Activated CD8-positive, alpha-beta memory T cell treated with anti-CD3 and anti-CD28 coated beads for 48 hours (primary cell): ENCODE data around the gene RBFOX2.
"Not testable (repeated sequence)": the region's sequence is repeated elsewhere in the genome, so short reads cannot be mapped to it uniquely, and the experiment has no call there.

Experiments
- DNase-seq, 3 experiments: peaks; one replicate each; pipeline ENCODE4 v3.0.0-alpha.2; 2020; ENCODE audit warnings: low read depth in 2 of 3, low spot score in 2 of 3

RBFOX2 gene

DNA sequence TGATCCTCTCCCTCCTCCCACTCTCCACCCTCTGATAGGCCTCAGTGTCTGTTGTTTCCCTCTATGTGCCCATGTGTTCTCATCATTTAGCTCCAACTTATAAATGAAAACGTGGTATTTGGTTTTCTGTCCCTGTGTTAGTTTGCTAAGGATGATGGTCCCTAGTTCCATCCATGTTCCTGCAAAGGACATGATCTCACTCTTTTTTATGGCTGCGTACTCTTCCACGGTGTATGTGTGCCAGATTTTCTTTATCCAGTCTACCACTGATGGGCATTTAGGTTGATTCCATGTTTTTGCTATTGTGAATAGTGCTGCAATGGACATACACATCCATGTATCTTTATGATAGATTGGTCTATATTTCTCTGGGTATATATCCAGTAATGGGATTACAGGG lies 15.9 kb upstream of the RBFOX2 start:
- DNase-seq, result not testable (repeated sequence)

DNA sequence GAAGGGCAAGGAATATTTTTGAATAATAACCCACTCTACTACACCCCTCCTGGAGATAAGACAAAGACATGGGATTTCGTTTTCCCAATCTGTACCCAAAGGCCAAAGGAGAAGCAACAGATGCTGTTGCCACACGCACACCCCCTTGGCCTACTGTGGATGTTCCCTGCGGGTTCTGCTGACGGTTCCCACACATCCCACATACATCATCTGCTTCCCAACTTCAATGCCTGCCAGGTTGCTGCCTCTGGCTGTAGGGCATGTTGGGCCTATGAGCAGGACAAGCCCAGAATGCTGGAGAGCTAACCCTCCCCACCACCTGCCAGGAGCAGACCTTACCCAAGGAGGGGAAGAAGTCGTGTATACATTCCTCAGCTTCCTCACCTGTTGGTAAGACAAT lies 13.6 kb upstream of the RBFOX2 start:
- DNase-seq, result no peak

DNA sequence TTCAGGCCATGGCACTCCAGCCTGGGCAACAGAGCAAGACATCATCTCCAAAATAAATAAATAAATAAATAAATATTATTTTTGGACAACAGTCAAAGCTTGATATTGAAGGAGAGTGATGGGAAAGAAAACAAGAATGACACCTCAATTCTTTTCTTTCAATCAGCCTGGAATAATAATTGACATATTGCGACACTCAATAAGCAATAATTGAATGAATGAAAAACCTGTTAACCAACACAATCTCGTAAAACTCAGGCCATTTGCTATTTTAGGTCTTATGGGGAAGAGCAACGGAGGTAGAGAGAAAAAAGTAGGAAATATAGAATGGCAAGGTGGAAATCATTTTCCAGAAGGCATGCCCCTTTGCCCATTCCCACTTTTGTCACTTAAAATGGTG lies 10.5 kb upstream of the RBFOX2 start:
- DNase-seq, result no peak

DNA sequence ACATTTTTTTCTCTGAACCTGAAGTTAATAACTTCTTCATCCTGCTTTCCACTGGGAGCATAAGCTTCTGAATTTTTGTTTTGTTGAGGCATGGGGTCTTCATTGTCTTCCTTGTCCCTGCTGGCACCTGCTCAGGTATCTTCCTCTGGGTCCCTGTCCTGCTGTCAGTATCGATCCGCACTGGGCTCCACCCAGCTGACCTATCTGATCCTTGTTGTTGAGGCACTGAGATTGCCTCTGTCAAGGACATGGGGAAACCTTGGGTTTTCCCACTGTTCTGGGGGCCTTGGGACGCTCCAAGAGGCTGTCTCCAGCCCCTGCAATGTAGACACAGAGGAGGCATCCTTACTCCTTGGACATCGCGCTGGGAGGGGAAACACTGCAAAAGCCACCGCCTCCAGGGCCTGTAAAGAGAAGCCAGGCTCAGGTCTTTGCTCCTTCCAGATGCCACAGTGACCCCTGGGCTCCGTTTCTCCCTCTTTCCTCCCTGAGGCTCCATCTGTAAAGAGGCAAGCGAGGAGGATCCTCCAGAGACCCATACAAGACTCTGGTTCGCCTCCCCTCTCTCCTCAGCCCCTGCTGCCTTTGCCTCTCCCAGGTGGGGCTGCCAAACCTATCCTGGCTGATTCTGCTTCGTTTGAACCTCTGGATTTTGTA lies 8.6 kb upstream of the RBFOX2 start:
- no peak for DNase-seq

DNA sequence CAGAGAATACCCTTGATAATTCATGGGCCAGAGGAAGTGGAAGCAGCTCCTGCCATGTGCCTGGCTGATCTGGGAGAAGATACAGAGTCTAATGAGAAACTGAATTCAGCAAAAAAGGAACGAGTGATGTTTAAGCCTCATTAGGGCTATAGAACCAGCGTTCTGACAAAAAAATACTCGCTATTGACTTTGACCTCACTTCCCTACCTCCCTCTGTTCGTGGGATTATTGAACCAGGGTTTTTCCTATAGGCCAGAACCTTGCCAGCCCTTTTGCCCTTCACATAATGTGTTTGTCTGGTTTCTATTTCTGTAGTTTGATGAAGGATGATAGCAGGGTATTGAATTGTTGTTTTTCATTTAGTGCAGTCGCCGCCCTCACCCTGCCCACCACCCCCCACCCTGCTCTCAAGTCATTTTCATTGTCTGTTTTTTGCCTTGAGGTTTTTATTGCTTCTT lies 7.6 kb upstream of the RBFOX2 start:
- DNase-seq, result no peak

DNA sequence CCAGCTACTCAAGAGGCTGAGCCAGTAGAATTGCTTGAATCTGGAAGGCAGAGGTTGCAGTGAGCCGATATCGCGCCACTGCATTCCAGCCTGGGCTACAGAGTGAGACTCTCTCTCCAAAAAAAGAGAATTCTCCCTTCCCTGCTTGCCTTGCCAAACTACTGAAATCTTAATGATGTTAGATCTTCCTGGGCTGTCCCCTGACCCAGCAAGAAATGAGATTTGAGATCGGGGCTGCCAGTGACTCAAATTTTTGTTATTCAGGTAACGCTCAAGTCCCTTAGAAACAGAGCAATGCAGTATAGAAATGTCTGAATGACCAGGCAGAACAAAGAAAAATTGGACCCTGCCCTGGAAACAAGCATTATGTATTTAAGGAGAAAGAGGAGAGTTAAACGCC lies 4.0 kb upstream of the RBFOX2 start:
- DNase-seq, result no peak

DNA sequence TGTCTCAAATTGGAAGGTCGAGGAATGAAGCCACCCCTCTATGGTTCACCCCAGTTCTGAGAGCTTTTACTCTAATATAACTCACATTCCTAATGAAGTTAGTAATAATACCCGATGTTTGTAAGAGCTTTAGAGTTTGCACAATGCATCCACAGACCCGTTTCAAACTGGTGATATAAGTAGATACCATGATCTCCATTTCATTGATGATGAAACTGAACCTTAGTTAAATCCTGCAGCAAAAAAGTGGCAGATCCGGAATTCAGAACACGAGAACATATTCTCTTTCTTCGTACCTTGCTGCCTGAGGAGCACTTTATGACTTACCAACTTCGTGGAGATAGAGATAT lies 757 bp upstream of the RBFOX2 start:
- no peak for DNase-seq

DNA sequence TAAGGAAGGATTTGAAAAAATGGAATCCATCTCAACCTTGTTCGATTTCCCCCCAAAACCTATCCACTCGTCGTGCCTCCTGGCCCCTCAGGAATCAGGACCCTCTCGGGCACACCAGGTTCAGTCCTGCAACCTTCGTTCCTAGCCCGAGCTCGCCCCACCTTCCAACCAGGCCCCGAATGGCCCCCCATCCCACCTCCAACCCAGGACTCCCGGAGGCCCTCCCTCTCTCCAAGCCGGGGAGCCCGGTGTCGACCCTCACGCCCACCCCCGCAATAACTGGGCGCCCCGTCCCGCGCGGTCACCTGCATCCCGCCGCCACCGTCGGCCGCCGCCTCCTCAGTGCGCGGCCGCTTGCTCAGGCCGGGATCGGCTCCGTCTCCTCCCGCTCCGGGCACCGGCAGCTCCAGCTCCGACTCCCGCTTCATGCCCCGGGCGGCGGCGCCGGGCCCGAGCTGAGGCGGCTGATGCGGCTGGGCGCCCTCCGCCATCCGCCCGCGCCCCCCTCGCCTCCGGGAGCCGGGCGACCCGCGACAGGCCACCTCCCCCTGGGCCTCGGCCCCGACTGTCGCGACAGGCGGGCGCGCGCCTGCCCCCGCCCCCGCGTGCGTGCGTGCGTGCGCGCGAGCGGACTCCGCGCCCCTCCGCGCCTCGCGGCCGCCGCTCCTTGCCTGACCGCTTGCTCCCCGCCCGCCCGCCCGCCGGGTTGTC lies 534 bp downstream of the RBFOX2 start:
- peak in 1 of 3 experiments; percentile 14 for DNase-seq

DNA sequence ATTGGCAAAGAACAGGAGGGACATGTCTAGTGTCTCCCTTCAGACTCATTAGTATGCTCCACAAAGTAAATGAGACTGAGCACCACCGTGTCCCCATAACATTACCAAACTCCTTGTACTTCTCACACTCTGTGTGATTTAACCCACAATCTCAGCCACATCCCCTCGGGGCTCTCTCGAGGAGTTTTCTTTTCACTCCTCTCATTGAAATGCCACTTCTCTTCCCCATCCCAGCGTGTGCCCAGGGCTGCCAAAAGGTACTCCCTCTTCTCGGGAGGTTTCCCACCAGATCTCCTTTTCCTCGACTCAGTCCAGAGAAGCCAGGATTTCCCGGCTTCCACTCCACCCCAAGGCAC lies 1.1 kb downstream of the RBFOX2 start:
- no peak for DNase-seq

DNA sequence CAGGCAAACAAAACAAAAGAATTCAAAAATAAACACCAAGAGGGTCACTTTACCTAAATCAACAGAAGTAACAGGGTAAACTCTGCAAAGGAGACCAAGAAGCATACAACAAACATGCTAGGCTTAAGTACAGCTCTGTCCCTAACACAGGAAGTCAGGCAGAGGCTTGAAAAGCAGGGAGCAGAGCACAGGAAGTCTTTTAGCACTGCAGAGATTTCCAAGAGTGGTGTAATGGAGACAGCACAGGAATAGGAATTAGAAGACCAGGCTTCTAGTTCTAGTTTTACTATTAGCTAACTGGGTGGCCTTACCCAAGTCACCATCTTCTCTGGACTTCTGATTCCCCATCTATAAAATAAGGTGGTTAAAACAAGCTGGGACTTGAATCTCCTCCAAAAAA lies 1.9 kb downstream of the RBFOX2 start:
- DNase-seq, result no peak

DNA sequence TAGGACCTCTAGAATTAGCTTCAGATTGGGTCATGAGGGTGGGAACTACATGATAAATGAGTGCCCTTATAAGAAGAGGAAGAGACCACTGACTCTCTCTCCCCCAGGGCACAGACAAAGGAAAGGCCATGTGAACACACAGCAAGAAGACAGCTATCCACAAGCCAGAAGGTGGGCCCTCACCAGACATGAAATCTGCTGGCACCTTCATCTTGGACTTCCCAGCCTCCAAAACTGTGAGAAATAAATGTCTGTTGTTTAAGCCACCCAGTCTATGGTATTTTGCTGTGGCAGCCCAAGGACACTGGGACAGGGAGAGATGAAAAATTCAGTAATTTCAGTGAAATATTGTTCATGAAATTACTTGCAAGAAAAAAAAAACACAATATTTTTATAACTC lies 5.9 kb downstream of the RBFOX2 start:
- no peak for DNase-seq

DNA sequence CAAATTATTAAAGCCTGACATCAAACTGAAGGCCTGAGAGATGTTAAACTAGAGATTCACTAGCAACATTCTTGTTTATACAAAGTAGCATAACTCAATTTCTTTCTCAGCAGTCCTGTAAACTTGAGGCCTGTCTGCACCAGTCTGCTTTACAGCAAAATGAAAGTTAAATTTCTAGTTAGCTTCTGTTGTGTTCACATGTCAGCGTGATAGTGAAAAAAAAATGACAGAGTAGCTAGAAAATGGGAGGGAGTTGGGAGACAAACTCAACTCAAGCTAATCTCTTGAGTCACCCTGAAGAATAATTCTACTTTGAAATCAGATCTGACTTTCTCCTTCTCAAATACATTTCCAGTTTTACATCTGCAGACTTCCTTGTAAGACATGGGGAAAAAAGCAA lies 6.5 kb downstream of the RBFOX2 start:
- no peak for DNase-seq

DNA sequence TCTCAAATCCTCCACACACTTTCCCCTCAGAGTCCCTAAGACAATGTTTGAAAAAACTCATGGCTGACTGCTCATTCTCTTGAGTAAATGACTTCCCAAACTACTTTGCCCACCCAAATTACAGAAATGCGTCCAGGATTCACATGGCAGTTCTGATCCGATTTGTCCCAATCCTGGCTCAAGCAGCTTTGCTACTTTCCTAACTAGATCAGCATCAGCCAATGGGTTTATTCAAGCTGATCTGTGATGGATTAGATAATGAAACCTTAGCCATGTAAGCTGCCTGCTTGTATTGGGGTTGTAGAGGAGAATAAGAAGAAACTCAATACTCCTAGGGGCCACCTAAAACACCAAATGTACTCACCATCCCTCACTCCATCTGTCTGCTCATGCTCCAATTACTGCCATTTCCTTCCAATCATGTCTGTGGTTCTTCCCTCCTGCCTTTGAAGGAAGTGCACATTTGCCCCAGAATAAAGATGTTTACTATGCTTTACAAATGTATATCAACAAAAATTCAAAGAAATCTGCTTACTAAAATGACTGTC lies 6.9 kb downstream of the RBFOX2 start:
- DNase-seq, result no peak

DNA sequence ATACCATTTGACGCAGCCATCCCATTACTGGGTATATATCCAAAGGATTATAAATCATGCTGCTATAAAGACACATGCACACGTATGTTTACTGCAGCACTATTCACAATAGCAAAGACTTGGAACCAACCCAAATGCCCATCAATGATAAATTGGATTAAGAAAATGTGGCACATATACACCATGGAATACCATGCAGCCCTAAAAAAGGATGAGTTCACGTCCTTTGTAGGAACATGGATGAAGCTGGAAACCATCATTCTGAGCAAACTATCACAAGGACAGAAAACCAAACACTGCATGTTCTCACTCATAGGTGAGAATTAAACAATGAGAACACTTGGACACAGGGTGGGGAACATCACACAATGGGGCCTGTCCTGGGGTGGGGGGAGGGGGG lies 7.8 kb downstream of the RBFOX2 start:
- not testable (repeated sequence) for DNase-seq

DNA sequence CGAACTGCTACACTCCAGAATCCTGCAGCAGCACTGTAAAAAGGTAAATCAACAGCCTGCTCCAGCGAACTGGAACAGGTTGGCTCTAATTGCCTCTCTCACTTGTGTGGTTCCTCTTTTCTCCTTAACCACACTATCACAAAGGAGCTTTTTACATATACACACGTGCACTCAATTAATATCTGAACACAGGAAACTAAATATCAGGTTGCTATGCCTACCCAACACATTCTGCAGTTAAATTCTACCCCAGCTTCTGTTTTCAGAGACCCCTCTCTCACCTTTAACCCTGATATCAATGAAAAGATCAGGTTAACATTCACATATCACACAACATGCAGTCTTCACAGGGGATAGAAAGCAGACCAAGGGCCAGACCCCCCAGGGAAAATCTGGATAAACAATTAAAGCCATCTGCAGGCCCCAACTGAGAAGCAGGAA lies 11.0 kb downstream of the RBFOX2 start:
- DNase-seq, result no peak

DNA sequence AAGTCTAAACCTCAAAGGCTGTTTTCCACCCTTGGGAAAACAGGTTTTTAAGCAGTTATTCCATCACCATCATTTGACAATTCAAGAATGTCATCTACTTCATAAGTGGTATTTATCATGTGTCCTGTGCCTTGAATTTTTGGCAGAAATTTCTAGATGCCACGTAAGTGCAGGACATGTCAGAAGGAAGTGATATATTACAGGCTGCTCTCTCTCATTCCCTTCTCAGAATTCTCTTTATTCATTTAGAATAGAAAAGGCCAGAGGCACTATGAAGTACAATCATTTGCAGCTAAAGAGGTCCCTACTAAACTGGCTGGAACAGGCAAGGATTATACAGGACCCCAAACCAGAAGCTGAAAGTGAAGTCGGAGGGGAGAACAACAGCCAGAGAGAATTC lies 11.9 kb downstream of the RBFOX2 start:
- no peak for DNase-seq

DNA sequence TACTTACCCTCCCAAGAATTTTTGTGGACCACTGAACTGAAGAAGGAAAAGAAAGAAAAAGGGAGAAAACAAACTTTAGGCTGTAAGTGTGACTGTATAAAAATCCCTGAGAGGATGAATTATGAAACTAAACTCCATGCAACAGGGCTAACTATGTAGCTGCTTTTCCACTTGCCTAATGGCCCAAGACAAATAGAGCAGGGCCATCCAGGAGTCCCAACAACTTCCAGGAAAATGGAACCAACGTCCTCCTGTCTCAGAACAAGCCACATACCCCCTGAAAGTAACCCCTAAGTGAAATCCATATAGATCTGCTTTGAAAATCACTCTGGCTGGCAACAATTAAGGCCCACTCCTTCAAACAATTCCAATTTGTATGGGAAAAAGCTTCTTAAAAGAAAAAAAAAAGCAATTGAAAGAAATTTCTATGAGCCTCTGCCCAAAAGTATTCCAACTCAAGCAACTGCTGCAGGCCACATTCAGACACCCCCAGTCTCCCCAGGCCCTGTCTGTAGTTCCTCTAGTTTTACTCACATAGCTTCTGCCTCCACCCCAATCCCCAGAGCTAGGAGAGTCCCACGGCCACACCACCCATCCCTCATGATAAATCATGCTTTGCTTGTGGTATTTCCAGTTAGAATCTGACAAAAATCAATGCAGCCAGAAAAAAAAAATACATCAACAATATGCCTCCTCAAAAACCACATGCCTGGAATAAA lies 12.7 kb downstream of the RBFOX2 start:
- DNase-seq, result no peak

DNA sequence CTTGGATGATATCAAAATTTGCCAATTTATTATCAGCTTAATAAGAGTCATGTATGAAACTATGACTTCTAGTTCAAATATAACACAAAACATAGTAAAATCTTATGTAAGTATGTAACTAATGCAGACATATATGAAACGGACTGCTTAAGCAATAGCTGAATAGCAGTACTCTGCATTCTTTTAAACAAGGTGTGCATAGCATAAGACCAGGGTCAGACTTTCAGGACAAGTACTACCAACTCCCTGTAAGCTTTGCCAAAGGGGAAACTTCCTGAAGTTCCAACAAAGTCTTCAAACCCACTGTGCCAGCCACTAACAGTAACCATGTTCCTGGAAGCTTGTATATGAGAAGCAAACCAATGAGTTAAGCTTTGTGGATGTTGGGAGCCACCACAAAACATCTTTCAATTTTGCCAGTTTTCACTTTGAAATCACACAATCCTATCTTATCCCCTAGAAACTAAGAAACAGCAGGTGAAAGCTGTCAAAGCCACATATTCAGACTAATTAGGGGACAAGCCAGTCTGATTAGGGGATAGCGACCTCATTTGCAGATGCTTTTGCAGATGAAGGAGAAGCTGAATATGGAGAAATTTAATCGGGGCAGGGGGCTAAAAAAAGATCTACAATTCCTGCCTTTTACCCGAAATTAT lies 13.3 kb downstream of the RBFOX2 start:
- DNase-seq, result no peak

DNA sequence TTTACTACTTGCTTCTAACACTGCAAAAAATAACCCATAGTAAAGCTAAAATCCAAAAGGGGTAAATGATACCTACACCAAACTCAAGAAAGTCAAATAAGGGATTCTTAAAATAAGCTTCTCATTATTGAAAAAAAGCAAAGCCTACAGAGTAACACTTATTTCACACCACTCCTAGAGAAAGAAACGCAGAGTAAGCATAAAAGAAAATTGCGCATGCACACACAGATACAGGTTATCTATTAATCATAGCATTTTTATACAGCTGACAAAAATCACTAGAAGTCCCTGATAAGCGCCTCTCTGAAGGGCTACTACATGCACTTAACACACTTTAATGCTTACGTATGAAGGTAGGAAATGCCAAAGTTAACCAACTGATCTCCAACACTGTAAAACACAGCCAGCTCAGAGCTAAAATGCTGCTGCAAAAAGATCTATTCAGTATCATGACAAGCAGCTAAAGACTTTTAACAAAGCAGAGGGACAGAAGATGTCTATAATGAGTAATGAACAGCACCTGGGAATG lies 14.0 kb downstream of the RBFOX2 start:
- DNase-seq, result no peak

DNA sequence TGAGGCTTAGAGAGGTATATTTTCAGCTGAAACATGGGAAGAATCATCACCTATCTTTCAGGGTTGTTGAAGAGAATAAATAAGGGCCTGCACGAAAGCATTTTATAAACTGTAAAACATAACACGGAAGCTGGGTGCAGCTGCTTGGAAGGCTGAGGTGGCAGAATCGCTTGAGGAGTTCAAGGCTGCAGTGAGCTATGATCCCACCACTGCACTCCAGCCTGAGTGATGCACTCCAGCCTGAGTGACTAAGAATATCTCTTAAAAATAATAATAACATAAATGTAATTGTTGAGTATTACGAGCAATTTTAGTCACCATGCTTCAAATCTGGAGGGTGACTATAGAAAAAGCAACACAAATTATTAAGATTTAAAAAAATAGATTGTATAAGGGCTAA lies 16.3 kb downstream of the RBFOX2 start:
- DNase-seq, result no peak

DNA sequence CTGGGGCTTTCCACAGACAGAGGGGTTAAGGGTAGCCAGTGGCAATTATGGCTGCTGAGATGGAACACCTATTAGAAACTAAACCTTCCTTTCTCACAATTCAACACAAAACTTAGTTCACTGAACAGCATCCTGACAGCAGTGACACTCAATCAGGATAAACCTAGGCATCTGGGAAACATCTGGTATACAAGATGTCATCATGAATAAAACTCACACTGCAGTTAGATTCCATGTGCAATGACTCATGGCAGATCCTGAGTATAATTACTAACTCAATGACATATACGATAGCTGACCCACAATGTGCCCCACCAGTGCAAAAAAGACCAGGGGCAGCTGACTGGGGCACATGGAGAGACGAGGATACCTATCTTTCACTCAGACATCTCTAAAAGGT lies 17.7 kb downstream of the RBFOX2 start:
- no peak for DNase-seq
